HG02943 (cell line): Measurements from ENCODE around the gene MAP3K1.
"Not testable (repeated sequence)": the region's sequence is repeated elsewhere in the genome, so short reads cannot be mapped to it uniquely, and the experiment has no call there.

Source experiments
- ATAC-seq: cut with Tn5 transposase; IDR thresholded peaks from one replicate; pipeline ENCODE4 v1.9.1; 2021; ENCODE audit warnings: mild to moderate bottlenecking, low read depth, moderate library complexity; ENCODE audit not compliant: unreplicated experiment

MAP3K1 gene

DNA sequence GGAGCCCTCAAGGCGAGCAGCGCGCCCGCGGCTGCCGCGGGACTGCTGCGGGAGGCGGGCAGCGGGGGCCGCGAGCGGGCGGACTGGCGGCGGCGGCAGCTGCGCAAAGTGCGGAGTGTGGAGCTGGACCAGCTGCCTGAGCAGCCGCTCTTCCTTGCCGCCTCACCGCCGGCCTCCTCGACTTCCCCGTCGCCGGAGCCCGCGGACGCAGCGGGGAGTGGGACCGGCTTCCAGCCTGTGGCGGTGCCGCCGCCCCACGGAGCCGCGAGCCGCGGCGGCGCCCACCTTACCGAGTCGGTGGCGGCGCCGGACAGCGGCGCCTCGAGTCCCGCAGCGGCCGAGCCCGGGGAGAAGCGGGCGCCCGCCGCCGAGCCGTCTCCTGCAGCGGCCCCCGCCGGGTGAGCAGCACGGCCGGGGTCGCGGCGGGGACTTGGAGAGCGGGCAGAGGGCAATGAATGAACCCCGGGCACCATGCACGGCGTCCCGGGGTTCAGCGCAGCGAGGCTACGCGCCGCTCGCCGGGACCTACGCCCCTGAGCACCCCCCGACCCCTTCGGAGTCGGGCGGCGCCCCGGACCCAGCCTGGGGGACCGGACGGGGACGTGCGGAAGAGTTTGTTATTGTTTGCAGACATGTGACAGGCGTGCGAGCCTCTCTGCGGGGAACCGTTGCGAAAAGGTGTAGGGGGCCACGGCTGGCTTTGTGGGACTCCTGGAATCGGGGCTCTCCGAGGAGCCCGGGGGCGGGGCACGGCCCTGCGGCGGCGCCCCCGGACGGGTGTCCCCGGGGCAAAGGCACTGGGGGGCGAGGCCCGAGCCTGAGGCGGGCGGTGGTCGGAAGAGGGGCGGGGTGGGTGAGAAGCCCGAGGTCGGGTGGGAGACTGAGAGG lies 553 bp downstream of the MAP3K1 start:
- peak; percentile 34 for ATAC-seq

DNA sequence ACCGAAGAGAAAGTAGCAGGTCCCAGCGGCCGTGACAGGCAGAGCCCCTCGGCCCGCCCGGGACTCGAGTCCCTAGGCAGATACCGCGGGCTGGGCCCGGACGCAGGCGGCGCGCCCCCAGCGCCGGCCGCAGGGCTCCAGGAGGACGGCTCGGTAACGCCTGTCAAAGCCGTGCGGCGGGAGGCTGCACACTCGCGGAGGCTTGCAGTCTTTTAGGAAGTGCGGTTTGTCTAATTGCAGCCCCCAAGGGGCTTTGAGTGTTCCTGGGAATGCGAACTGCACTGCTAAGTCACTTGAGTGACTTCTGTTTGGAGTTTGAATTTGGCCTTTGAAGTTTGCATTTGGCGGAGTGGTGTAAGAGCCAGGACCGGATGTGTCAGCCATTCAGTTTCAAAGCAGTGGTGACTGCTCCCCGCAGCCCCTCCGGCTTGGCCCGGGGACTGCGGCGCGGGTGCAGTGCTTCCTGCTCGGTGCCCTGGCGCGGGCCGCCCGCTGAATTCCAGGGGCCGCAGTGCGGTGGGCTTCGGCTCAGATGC lies 1.3 kb downstream of the MAP3K1 start:
- ATAC-seq, result peak; percentile 42

DNA sequence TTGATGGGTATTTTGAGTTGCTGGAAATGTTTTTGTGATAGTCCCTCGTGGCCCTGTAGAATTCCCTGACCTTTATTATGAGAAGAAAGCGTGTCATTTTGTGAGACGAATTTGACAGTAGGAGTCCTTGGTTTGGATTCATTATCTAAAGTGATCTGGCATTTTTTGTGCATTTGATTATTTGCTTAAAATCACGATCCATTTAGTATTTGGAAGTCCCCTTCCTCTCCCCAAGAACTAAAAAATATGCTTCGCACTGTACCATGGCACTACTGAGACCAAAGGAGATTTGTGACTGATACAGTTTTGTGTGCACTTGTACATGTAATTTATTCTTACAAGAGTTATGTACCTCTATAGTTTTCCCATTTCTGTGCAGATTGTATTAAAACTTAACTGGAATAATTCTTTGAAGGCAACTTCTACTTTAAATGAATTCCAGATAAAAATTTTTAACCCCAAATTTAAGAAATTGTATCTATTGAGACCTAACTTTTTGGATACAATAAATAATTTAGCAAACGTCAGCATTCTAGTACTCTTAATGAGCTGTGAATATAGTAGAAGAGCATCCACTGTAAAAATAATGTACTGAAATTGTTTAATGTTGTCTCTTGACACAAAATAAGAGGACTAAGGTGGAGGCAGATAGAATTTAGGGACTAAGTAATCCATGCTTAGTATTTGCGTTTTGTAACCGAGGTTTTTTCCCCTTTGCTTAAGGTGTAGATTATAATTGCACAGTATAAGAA lies 2.1 kb downstream of the MAP3K1 start:
- no peak for ATAC-seq

DNA sequence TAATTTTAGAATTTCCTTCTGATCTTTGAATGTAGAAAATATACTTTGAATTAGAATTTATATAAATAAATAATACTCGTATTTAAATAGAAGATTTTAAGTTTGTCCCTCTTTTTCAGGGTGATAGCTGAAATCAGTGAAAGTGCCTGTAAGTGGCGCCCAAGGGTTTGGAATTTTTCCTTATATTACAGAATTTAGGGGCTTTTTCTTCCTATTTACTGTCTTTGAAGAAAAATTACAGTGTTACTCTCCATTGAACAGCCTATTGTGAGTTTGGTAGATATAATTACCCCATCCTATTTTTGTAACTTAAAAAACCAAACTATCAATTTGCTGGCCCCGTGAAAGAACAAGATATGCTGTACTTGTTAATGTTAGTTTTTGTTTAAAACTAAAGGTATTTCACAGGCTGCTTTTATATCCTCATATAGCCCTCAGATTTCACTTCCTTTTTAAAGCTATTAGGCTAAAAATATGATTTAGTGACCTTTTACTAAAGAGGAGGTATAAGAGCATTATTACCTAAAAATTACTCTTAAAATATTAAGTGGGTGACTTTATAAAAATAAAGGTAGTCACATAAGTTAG lies 3.2 kb downstream of the MAP3K1 start:
- no peak for ATAC-seq

DNA sequence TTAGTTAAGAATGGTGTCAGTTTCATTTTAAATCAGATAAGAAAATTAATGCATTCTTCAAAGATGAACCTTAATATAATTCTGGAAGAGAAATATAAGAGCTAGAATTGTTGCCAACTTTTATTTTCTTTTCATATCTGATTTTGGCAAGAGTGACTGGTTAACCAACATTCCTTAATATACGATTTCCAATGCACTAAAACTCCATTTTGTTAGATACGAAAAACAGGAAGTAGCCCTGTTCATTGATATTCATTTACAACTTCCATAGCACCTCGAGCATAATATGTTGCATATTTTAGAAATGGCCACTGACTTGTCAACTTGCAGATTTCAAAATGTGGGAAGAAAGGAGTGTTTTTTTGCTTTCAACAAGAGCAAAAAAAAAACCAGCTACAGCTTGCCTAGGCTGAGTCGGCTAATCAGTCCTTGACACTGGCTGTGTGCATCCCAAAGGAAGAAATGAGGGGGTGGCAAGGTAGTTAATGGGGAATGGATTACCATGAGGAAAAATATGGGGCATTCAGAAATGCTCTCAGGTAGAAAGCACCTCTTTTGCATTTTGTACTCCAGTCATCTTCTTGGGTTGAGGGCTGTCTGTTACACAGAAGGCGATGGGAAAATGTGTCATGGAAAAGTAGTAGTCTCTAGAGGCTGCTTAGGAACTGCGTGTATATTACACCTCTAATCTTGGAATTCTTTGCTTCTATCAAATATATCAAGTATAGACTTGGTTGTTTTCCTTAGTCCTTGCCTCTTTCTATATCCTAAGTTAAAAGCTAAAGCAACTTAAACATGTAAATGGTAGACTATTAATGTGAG lies 3.9 kb downstream of the MAP3K1 start:
- ATAC-seq, result no peak

DNA sequence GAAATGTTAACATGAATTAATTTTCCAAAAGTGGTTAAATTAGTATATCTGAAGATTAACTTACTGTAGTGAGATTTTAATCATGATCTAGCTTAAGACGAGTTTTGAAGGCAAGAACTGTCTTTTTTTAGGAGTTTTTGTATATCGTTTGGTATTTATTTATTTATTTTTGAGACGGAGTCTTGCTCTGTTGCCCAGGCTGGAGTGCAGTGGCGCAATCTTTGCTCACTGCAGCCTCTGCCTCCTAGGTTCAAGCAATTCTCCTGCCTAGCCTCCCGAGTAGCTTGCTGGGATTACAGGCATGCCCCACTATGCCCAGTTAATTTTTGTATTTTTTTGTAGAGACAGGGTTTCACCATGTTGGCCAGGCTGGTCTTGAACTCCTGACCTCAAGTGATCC lies 6.5 kb downstream of the MAP3K1 start:
- not testable (repeated sequence) for ATAC-seq

DNA sequence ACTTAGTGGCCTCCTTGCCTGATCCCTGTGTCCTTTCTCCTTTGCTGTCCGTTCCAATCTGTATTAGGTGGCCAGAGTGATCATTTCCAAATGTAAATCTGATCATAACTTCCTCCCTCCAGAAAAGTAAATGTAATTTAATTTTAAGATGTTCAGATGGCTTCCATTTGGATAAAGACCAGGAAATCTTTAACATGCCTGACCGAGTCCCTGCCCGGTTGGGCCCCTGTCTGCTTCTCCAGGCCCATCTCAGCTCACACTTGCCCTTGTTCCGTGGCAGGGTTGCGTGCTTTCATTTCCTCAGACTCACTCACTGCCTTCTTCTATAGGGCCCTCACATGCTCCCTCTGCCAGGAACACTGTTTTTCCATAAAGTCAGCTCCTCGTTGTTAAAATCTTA lies 7.6 kb downstream of the MAP3K1 start:
- no peak for ATAC-seq

DNA sequence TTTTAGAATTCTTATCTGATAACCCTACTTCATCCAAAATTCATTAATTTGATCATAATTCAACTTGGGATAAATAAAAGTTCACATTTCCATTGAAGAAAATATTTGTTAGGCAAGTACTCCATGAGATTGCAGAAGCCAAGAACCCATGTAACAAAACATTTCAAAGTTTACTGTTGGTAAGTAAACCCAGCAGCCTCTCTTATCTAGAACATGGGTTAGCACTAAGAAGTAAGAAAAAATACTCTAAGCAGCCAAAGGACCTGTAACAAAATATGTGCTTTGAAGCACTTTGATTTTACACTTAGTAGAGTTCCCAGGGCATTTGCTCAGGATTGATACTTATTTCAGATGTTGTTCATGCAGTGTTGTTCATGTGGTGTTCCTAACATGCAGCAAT lies 8.7 kb downstream of the MAP3K1 start:
- ATAC-seq, result no peak

DNA sequence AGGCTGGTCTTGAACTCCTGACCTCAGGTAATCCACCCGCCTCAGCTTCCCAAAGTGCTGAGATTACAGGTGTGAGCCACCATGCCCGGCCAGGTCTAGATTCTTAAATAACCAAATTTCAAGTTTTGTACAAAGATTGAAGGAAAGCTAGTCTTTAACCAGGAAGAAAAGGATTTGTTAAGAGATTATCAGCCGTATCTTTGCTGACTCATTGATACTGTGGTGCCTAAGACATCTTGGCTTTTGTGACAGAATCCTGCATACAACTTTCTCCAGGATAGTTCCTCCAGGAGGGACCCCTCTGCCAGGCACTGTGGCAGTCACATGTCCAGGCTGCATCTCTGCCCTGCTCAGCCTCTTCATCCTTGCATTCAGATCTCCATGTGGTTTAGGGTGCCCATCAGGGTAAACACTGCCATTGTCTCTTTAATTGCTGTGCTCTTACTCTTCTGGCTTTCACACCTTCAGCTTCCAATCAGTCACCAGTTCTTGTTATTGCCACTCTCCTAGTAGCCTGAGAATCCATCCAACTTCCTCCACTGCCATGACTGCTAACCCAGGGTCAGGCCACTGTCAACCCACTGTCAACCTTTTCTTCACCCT lies 10.0 kb downstream of the MAP3K1 start:
- no peak for ATAC-seq

DNA sequence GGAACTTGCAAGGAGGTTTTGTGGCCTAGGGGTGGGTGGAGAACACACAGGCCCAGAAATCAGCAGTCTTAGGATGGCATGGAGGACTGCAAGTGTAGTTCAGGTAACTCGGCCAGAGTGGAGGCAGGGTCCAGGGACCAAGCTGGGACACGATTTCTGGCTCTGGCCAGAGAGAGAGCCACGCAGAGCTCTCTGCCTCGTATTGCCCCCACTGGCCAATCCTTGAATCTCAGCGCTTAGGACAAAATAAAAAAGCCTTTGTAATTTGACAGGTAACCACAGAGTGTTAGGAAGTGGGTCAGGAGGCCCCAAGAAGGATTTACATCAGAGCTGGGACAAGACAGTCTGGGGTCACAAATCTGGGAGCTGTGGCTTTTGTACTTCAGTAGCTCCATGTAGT lies 11.7 kb downstream of the MAP3K1 start:
- ATAC-seq, result no peak

DNA sequence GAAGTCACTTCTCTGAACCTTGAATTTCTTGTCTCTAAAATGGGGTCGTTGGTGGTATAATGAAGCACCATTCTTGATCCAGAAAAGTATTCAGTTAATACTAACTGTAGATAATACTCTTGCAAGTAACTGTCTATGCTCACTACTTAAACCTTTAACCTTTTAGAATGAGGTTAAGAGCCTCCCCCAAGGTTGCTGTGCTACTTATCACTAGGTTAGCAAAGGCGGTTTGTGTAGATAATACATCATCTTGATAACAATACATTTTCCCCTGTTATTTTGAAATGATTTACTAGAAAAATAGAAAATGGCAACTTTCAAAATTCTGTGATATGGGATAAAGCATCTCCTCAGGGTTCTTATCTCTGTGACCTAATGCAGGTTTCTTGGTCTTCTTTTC lies 12.6 kb downstream of the MAP3K1 start:
- ATAC-seq, result no peak

DNA sequence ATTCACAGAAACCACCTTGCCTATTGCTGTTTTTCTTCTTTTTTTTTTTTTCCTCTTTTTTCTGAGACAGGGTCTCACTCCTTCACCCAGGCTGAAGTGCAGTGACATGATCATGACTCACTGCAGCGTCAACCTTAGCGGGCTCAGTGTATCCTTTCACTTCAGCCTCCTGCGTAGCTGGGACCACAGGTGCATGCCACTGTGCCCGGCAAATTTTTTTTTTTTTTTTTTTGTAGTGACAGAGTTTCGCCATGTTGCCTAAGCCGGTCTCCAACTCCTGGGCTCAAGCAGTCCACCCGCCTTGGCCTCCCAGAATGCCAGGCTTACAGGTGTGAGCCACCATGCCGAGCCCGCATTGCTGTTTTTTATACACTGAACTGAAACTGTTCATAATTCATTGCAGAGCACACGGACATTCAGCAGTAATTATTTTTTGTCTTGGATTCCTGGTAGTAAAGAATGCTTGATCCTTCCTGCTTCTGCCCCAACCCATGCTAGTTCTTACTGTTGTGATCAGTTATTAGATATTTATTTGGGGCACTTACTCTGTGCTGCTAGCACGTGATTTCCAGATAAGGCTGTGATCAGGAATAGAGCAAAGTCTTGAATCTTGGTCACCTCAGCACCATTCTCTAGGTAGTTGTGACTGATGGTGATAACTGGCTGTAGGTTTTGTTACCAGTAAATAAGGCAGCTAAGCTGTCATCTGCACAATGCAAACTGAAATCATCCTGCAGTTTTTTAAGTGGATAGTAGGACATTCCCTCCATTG lies 14.0 kb downstream of the MAP3K1 start:
- peak; percentile 75 for ATAC-seq

DNA sequence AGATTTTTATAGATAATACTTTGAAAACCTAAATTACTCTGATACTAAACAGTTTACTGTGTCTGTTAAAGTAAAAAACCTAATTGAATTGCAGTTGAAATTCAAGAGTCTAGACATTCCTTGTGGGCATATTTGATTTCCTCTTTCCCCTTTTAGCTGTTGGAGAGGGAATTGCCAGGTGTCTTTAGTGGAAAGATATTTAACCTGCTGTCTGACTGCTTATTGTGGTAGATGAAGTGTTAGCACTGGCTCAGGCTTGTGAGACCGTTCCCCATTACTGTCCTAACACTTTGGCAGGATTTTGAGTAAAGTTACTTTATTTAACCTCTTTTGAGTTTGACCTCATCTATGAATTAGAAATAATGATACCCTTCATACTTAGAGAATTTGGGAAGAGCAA lies 16.4 kb downstream of the MAP3K1 start:
- no peak for ATAC-seq

DNA sequence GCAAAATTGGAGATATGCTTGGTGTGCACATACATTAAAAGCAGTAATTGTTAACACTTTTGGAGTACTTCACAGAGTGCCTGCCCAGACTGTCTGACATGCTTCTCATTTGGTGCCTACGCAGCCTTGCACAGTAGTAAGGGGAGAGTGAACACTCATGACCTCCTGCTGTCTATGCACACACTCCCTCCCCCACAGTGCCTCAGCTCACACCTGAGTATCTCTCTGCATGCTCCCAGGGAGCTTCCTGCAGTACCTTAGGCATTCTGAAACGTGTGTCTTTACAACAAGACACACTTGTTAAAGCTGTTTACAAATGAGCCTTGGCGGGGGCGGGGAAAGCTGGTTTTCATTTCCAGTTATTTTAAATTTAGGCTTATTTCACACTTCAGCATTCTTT lies 18.0 kb downstream of the MAP3K1 start:
- ATAC-seq, result no peak

DNA sequence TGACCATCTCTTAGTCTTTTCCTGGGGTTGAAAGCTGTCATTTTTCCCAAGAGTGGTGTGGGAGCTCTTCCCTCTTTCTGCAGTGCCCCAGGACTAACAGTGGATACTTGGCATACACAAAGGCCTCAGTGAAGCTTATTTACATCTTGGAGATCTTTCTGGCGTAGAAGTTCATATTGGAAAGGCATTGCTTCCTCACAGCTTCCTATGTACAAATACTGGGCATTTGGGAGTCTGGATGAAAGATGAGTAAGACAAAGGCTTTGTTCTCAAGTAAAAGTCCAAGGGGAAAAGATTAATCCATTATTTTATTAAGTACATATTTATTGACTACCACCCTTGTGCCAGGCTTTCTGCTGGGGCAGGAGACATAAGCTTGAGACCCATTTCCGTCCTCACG lies 22.0 kb downstream of the MAP3K1 start:
- no peak for ATAC-seq

DNA sequence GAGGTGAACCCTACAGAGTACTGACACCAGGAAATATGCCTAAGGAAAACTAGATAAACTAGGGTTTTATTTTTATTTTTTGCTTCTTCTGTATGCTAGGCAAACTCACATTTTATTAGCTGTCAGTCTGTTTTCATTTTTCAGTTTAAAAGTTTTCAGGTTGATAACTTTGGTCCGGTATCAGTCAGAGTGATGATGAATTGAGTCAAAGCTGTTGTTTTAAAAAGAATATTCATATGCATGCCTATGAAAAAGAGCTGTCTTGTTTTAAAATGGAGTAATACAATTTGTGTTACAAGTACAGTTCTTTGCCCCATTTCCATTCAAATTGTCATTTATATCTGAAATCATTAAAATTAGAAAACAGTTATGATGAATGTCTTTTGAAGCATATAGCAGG lies 22.6 kb downstream of the MAP3K1 start:
- no peak for ATAC-seq

DNA sequence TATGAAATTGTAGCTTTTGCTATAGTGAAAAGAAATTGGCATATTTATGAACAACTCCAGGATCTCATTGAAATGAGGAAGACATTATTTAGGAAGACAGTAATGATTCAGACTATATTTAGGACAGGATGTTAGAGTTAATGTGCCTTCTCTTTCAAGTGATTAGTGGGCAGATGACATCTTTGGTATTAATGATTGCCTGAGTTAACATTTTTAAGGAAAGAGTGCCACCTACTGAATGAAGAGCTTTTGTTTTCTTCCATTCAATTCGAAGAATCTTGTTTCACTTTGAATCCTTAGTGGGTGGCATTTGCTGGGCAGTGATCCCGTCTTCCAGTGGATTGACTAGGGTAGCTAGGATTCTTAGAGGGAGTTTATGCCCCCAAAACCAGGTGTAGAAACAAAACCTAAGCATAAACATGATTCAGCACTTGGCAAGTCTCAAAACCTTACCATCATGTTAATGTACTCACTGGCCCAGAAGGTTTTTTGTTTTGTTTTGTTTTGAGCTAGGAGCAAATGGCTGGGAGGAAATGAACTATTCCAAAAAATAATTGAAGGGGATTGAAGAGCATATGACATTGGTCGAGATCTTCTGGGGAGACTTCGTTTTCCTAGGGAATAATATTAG lies 23.2 kb downstream of the MAP3K1 start:
- ATAC-seq, result no peak

DNA sequence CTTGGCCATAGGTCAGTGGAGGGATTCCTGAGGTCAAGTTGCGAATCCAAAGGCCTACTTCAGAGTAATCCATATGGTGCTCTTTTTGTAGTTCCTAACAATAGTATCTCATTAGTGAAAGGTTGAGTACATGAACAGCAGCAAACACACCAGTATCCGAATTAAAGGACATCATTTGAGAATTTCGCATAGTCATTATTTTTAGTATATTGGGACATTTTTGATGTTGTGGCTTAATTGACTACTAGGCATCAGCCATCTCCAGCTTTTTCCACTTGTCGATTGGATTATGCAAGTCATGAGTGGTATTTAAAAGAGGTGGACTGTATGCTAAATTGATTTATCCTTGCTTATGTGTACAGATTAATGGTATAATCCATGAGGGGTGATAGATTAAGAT lies 23.7 kb downstream of the MAP3K1 start:
- no peak for ATAC-seq

DNA sequence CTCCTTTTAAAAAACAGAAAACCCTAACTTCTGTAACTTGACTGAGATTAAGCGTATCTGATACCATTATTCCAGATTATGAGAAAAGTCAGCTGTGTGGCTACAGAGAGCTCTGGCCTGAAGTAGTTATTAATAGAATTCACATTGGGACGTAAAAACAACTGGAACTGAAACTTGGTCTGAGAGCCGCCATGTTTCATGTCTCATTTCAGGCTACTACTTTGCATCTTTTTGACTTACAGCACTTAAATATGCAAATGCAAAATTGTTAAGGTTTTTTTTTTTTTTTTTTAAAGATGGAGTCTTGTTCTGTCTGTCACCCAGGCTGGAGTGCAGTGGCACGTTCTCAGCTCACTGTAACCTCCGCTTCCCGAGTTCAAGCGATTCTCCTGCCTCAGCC lies 25.2 kb downstream of the MAP3K1 start:
- no peak for ATAC-seq
